Suprapubic skin (tissue), 4 donors: ENCODE results near the gene POPDC2. TPM values are rescaled to one million over a fixed set of nuclear protein-coding genes. Genes with fewer than 3 reads are reported as not detected.

Experiments used
- DNase-seq, 2 donors: peaks; one replicate each; pipeline ENCODE4 v3.0.0-alpha.2; 2019; ENCODE audit warnings: low spot score in 2 of 2
- H3K27ac ChIP-seq: fragments of 200-600 bp; sonication (generic); one replicate; pipeline ENCODE4 v1.5.1; 2019
- H3K27me3 ChIP-seq: fragments of 200-600 bp; sonication (generic); one replicate; pipeline ENCODE4 v1.5.1; 2019
- H3K36me3 ChIP-seq: fragments of 200-600 bp; sonication (generic); one replicate; pipeline ENCODE4 v1.5.1; 2019
- H3K4me1 ChIP-seq: fragments of 200-600 bp; sonication (generic); one replicate; pipeline ENCODE4 v1.5.1; 2019
- H3K4me3 ChIP-seq: fragments of 200-600 bp; sonication (generic); one replicate; pipeline ENCODE4 v1.5.1; 2019; ENCODE audit warnings: mild to moderate bottlenecking
- H3K9me3 ChIP-seq: fragments of 200-600 bp; sonication (generic); one replicate; pipeline ENCODE4 v1.5.1; 2019
- EP300 ChIP-seq: sonication (generic); formaldehyde crosslinking; IDR thresholded peaks from one replicate; pipeline ENCODE4 v1.6.1; 2017; ENCODE audit warnings: antibody characterized with exemption
- POLR2A ChIP-seq, 2 donors: fragments of 450-650 bp; IDR thresholded peaks; one replicate each; pipeline ENCODE4 v1.6.1; 2017; ENCODE audit warnings: antibody characterized with exemption in 2 of 2, mild to moderate bottlenecking in 2 of 2, moderate library complexity in 2 of 2
- POLR2AphosphoS5 ChIP-seq, 3 donors: sonication (generic); formaldehyde crosslinking; IDR thresholded peaks; one replicate each; pipeline ENCODE4 v1.6.1; 2017; ENCODE audit warnings: antibody characterized with exemption in 3 of 3
- WGBS: methylation state at CpG from one replicate; pipeline ENCODE4 v1.1.5; 2018; 5-methylcytosine and 5-hydroxymethylcytosine counted together
- total RNA-seq, 4 donors: library from RNA; depleted of rRNA; stranded (reverse); fragments of >200 nt; gene quantifications; one replicate each; pipeline ENCODE4 v1.1.0, GENCODE V29; 2016
- TF ChIP-seq, protein P1 (sequence below), 2 donors: fragments of 200-600 bp in 1 of 2; fragments of 450-650 bp in 1 of 2; sonication (generic) in 1 of 2; IDR thresholded peaks; one replicate each; pipeline ENCODE4 v1.5.1; 2016 to 2019; ENCODE audit warnings: antibody characterized with exemption in 2 of 2, mild to moderate bottlenecking in 1 of 2, moderate library complexity in 1 of 2

POPDC2 gene
- total RNA-seq, 4 donors from 2014 or later: 0.68 to 4.5 (median 3.4) TPM

DNA sequence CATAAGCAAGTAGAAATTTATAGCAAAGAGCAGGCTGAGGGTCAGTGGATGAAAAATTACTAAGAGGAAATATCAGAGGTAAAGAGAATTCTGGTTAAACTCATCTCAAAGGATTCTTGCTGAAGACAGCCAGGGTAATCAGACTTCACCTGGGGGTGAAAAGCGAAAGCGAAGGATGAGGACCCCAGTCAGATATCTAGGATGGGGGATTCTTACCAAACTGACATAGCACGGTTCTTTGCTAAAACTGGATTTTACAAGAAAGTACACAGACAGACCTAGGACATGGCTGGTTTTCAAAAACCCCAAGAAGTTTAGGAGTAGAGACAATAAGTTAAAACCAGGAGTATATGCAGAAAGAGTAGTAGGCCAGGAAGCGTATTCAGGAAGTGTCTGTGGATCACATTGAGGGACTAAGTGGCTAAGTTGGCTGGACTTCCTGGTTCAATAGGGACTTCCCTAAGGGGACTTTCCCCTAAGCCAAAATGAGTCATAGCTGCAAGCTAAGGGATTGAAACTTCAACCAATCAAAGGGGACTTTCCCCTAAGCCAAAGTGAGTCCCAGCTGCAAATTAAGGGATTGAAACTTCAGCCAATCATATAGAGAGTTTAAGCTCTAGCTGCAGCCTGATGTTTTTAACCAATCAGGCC lies 40.0 kb upstream of the POPDC2 start:
- WGBS: 76% methylated on average over 4 of the region's 4 CpGs
- no peak overlapping the region for H3K27ac ChIP-seq
- TF ChIP-seq, protein P1, sequence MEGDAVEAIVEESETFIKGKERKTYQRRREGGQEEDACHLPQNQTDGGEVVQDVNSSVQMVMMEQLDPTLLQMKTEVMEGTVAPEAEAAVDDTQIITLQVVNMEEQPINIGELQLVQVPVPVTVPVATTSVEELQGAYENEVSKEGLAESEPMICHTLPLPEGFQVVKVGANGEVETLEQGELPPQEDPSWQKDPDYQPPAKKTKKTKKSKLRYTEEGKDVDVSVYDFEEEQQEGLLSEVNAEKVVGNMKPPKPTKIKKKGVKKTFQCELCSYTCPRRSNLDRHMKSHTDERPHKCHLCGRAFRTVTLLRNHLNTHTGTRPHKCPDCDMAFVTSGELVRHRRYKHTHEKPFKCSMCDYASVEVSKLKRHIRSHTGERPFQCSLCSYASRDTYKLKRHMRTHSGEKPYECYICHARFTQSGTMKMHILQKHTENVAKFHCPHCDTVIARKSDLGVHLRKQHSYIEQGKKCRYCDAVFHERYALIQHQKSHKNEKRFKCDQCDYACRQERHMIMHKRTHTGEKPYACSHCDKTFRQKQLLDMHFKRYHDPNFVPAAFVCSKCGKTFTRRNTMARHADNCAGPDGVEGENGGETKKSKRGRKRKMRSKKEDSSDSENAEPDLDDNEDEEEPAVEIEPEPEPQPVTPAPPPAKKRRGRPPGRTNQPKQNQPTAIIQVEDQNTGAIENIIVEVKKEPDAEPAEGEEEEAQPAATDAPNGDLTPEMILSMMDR (IDR thresholded peaks at IDR 0.05): no peak
- no peak for TF ChIP-seq EP300
- no peak for TF ChIP-seq POLR2A (IDR thresholded peaks at IDR 0.05)
- TF ChIP-seq POLR2AphosphoS5 (IDR thresholded peaks at IDR 0.05): no peak

DNA sequence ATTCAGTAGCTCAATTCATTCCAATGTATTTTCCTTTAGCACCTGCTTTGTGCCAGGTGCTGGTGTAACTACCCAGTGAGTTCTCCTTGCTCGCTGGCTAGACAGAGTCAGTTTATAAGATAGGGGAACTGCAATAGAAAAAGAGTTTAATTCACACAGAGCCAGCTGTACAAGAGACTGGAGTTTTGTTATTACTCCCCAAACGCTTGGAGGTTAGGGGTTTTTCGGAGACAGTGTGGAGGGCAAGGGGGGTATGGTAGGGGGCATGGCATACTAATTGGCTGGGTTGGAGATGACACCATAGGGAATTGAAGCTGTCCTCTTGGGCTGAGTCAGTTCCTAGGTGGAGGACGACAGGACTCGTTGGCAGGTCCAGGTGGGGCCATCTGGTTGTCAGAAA lies 37.0 kb upstream of the POPDC2 start:
- Histone ChIP-seq H3K27ac (no peak overlapping the region), H3K4me1 (peaks cover 8% of the 10 kb centered on the region), H3K9me3 (no peaks in the 10 kb centered on the region), H3K36me3 (no peaks in the 10 kb centered on the region), H3K27me3 (no peaks in the 10 kb centered on the region), H3K4me3 (no peak overlapping the region)
- TF ChIP-seq POLR2A (IDR thresholded peaks at IDR 0.05) (no peak), EP300 (no peak), POLR2AphosphoS5 (IDR thresholded peaks at IDR 0.05) (no peak)
- TF ChIP-seq, protein P1 (IDR thresholded peaks at IDR 0.05): no peak
- DNase-seq: no peak
- 83% methylated on average over 5 of the region's 5 CpGs for WGBS

More for the DNA sequence above, 40.0 kb upstream of the POPDC2 start:
- Histone ChIP-seq H3K4me1 (peaks cover 20% of the 10 kb centered on the region), H3K36me3 (no peaks in the 10 kb centered on the region), H3K27me3 (no peaks in the 10 kb centered on the region), H3K9me3 (no peaks in the 10 kb centered on the region), H3K4me3 (no peak overlapping the region)
- DNase-seq: no peak

DNA sequence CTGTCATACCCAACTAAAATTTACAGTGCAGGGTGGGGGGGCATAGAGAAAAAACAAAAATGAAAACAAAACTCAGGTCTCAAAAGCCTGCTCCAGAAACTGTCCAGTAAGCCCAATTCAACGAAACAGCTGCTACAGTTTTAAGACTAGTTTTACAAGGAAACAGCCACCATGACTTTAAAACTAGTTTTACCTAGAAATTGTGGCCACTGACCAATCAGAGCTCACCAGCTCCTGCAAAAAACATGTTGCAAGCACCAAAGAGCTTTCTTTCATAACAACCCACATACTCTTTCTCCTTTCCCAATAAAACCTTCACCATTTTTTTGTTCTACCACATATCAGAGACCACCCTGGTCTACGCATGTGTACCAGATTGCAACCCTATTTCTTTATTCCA lies 35.1 kb upstream of the POPDC2 start:
- no peak for TF ChIP-seq EP300
- TF ChIP-seq, protein P1 (IDR thresholded peaks at IDR 0.05): no peak
- TF ChIP-seq POLR2AphosphoS5 (IDR thresholded peaks at IDR 0.05): no peak
- no peak for TF ChIP-seq POLR2A (IDR thresholded peaks at IDR 0.05)
- Histone ChIP-seq H3K9me3 (no peaks in the 10 kb centered on the region), H3K36me3 (no peaks in the 10 kb centered on the region), H3K4me1 (no peaks in the 10 kb centered on the region), H3K27me3 (no peaks in the 10 kb centered on the region), H3K27ac (no peak overlapping the region), H3K4me3 (no peak overlapping the region)
- WGBS: 95% methylated on average over 2 of the region's 2 CpGs
- DNase-seq: no peak

DNA sequence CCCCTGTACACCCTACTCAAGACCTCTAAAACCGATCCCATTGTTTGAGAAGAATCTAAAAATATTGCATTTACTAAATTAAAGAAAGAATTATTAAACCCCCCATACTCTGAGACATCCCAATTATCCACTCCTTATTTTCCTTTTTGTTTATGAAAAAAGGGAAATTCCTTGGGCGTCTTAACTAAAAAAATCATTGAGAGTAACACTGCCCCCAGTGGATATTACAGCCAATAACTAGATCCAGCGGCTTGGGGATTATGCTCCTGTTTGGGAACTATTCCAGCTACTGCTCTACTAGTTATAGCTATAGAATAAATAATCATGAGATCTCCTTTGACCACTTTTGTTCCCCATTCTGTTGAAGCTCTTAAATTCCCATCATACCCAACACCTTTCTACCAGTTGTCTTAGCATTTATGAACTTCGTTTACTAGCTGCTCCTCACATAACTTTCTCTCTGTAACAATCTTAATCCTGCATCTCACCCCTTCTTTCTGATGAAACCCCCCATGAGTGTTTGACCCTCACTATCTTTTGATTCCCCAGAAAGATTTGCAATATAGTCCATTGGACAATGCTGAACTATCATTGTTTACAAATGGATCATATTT lies 29.8 kb upstream of the POPDC2 start:
- H3K4me1 ChIP-seq: no peaks in the 10 kb centered on the region
- no peaks in the 10 kb centered on the region for H3K9me3 ChIP-seq
- 52% methylated on average over 4 of the region's 4 CpGs for WGBS
- H3K36me3 ChIP-seq: no peaks in the 10 kb centered on the region
- no peak for DNase-seq
- H3K27ac ChIP-seq: no peak overlapping the region
- no peaks in the 10 kb centered on the region for H3K27me3 ChIP-seq
- TF ChIP-seq, protein P1 (IDR thresholded peaks at IDR 0.05): peak in 1 of 2 donors; percentile 27
- no peak for TF ChIP-seq POLR2A (IDR thresholded peaks at IDR 0.05)
- H3K4me3 ChIP-seq: no peak overlapping the region

DNA sequence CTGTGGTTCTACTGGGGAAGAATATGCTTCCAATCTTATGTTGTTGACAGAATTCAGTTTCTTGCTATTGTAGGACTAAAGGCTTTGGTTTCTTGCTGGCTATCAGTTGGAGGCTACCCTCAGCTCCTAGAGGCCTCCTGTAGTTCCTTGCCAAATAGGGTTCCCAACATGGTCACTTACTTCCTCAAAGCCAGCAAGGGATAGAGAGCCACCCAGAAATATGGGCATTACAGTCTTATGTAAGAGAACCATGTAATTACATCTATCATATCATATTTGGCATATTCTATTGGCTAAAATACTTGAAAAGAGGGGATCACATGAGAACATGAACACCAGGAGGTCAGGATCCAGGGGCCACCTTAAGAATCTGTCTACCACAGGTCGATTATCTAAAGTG lies 23.0 kb upstream of the POPDC2 start:
- DNase-seq: no peak

More for the DNA sequence above, 23.0 kb upstream of the POPDC2 start:
- Histone ChIP-seq H3K4me1 (no peaks in the 10 kb centered on the region), H3K36me3 (no peaks in the 10 kb centered on the region), H3K27me3 (no peaks in the 10 kb centered on the region), H3K4me3 (no peak overlapping the region), H3K9me3 (no peaks in the 10 kb centered on the region), H3K27ac (no peak overlapping the region)
- WGBS: 30% methylated on average over 1 of the region's 1 CpG
- no peak for TF ChIP-seq POLR2AphosphoS5 (IDR thresholded peaks at IDR 0.05)
- no peak for TF ChIP-seq POLR2A (IDR thresholded peaks at IDR 0.05)
- TF ChIP-seq EP300: no peak
- TF ChIP-seq, protein P1 (IDR thresholded peaks at IDR 0.05): no peak
